ENCODE results near the gene LIN28A.

- no peak for TF ChIP-seq EZH2 (IDR thresholded peaks at IDR 0.05; ENCODE audit: borderline replicate concordance, low read depth, low read length, poor library complexity, severe bottlenecking)
- TF ChIP-seq, protein P1, sequence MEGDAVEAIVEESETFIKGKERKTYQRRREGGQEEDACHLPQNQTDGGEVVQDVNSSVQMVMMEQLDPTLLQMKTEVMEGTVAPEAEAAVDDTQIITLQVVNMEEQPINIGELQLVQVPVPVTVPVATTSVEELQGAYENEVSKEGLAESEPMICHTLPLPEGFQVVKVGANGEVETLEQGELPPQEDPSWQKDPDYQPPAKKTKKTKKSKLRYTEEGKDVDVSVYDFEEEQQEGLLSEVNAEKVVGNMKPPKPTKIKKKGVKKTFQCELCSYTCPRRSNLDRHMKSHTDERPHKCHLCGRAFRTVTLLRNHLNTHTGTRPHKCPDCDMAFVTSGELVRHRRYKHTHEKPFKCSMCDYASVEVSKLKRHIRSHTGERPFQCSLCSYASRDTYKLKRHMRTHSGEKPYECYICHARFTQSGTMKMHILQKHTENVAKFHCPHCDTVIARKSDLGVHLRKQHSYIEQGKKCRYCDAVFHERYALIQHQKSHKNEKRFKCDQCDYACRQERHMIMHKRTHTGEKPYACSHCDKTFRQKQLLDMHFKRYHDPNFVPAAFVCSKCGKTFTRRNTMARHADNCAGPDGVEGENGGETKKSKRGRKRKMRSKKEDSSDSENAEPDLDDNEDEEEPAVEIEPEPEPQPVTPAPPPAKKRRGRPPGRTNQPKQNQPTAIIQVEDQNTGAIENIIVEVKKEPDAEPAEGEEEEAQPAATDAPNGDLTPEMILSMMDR (conservative IDR thresholded peaks at IDR 0.05; ENCODE audit: low read depth, low read length): no peak
Observed at GRCh38 chr1:26367441-26367840, 43.2 kb upstream of the LIN28A start.
